Measurements from ENCODE around the gene CAMKMT. TPM values are rescaled to one million over a fixed set of nuclear protein-coding genes. Genes with fewer than 3 reads are reported as not detected.

The CAMKMT gene
- total RNA-seq, 1 experiment from 2014 or later = 17.4 TPM

DNA sequence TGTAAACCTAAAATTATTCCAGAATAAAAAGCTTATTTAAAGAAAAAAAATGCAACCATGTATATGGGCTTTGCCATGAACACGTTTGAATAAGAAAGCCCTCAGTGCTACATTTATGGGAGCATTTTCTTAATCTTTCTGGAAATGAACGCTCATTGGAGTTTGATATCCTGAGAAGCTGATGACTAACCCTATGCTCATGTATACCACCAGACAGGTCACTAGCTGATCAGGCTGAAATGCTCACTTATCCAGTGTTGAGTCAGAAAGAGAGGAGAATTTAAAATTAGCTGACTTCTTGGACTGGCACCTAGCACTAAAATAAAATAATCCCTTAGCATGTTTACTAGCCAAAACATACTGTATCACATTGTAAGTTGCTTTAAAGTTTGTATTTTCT, 324.8 kb downstream of the CAMKMT start:
- no peak overlapping the region for H2BK15ac ChIP-seq (ENCODE audit: low read depth, low read length)
- H2BK20ac ChIP-seq (ENCODE audit: low read depth, low read length, poor library complexity, severe bottlenecking) = no peak overlapping the region
- no peaks in the 10 kb centered on the region for H3K27me3 ChIP-seq (ENCODE audit: insufficient read depth, low read length)
- H2AFZ ChIP-seq (ENCODE audit: low read length) = no peak overlapping the region
- no peak overlapping the region for H3K14ac ChIP-seq (ENCODE audit: insufficient read depth, low read length)
- no peak overlapping the region for H4K91ac ChIP-seq (ENCODE audit: insufficient read length, low read depth, low read length)
- H3K9me3 ChIP-seq (ENCODE audit: control insufficient read depth, low read depth, low read length) = no peaks in the 10 kb centered on the region
- WGBS (ENCODE audit: extremely low coverage, insufficient read length, low lambda C conversion rate) = no CpG with 5 or more reads among the region's 2 CpGs
- H3K9ac ChIP-seq (ENCODE audit: extremely low read depth, insufficient read length, low read length) = no peak overlapping the region
- no peak overlapping the region for H4K5ac ChIP-seq (ENCODE audit: insufficient read length, low read depth, low read length)
- Mint-ChIP-seq H3K4me1 (peaks cover 4 to 15% of the 10 kb centered on the region in 2 experiments), H3K36me3 (ENCODE audit: insufficient read depth in 1 of 3, low read depth in 3 of 3) (peaks cover 0 to 3% (median 0%) of the 10 kb centered on the region in 3 experiments; a peak in 1 of 7 replicates), H3K9me3 (no peaks in the 10 kb centered on the region), H3K27ac (no peak overlapping the region), H3K4me3 (no peak overlapping the region), H3K27me3 (ENCODE audit: low read depth) (no peaks in the 10 kb centered on the region)
- H3K4me1 ChIP-seq (ENCODE audit: insufficient read depth, low read length) = no peaks in the 10 kb centered on the region; the same call in 1 of the 2 replicates
- no peaks in the 10 kb centered on the region for H4K20me1 ChIP-seq (ENCODE audit: control insufficient read depth, insufficient read depth, insufficient read length)
- no peak overlapping the region for H3K4ac ChIP-seq (ENCODE audit: low read depth, low read length)
- no peaks in the 10 kb centered on the region for H3K79me1 ChIP-seq (ENCODE audit: insufficient read depth, low read depth, low read length, poor library complexity, severe bottlenecking)
- no peaks in the 10 kb centered on the region for H3K79me2 ChIP-seq (ENCODE audit: insufficient read depth, low read length)
- no peak overlapping the region for H2BK120ac ChIP-seq (ENCODE audit: low read depth, low read length, poor library complexity, severe bottlenecking)
- no peak overlapping the region for H2BK5ac ChIP-seq (ENCODE audit: insufficient read length, low read length)
- H4K8ac ChIP-seq (replicated peaks; ENCODE audit: insufficient read length, low read depth, low read length) = no peak overlapping the region
- no peak overlapping the region for H3K18ac ChIP-seq (ENCODE audit: insufficient read length, low read depth, low read length)
- TF ChIP-seq CTCF (conservative IDR thresholded peaks at IDR 0.05) = no peak
- DNase-seq = no peak
- H2BK12ac ChIP-seq (ENCODE audit: insufficient read length, low read depth, low read length) = no peak overlapping the region
- H2AK5ac ChIP-seq (ENCODE audit: insufficient read length, low read length) = no peak overlapping the region
- H3K4me2 ChIP-seq (ENCODE audit: insufficient read depth, insufficient read length, low read length) = no peak overlapping the region
- no peak overlapping the region for H3K27ac ChIP-seq (ENCODE audit: insufficient read length, low read depth, low read length)
- H3K23ac ChIP-seq (ENCODE audit: insufficient read length, low read depth, low read length) = no peak overlapping the region
- no peak overlapping the region for H3K56ac ChIP-seq (ENCODE audit: insufficient read length, low read depth, low read length)
- H3K23me2 ChIP-seq (ENCODE audit: insufficient read length, low read depth, low read length, poor library complexity, severe bottlenecking) = no peaks in the 10 kb centered on the region
- H3T11ph ChIP-seq (ENCODE audit: low read length) = no peak overlapping the region

Measured in H9 (cell line).